GM23338 (cell line): ENCODE data around the gene CNTROB. TPM values are rescaled to one million over a fixed set of nuclear protein-coding genes. Genes with fewer than 3 reads are reported as not detected.

Source experiments
- ATAC-seq: fragments of 200-7000 bp; cut with Tn5 transposase; 3 replicates; pipeline ENCODE4 v1.9.1; 2020
- DNase-seq: peaks from one replicate; pipeline ENCODE4 v3.0.0-alpha.2; 2015; ENCODE audit warnings: low spot score
- H2AFZ ChIP-seq: fragments of 200-600 bp; sonication (generic); 2 replicates; pipeline ENCODE4 v1.8.0; 2016; ENCODE audit warnings: antibody characterized with exemption, mild to moderate bottlenecking, moderate library complexity
- H3F3A ChIP-seq: fragments of 200-600 bp; sonication (generic); replicated peaks from 2 replicates; pipeline ENCODE4 v1.8.0; 2017; ENCODE audit warnings: antibody characterized with exemption, mixed run types, low read depth
- H3K27ac ChIP-seq: fragments of 200-600 bp; sonication (generic); 2 replicates; pipeline ENCODE4 v1.6.1; 2016; ENCODE audit warnings: low read depth
- H3K27me3 ChIP-seq: fragments of 200-600 bp; sonication (generic); 2 replicates; pipeline ENCODE4 v1.8.0; 2016; ENCODE audit warnings: mild to moderate bottlenecking, mixed run types, moderate library complexity; ENCODE audit not compliant: insufficient read depth
- H3K36me3 ChIP-seq: fragments of 200-600 bp; sonication (generic); 2 replicates; pipeline ENCODE4 v1.8.0; 2016; ENCODE audit warnings: mild to moderate bottlenecking; ENCODE audit not compliant: insufficient read depth
- H3K4me1 ChIP-seq: fragments of 200-600 bp; sonication (generic); 2 replicates; pipeline ENCODE4 v1.8.0; 2016; ENCODE audit warnings: mild to moderate bottlenecking, moderate library complexity; ENCODE audit not compliant: insufficient read depth
- H3K4me2 ChIP-seq: fragments of 200-600 bp; sonication (generic); 2 replicates; pipeline ENCODE4 v1.7.1; 2017; ENCODE audit warnings: mixed run types
- H3K4me3 ChIP-seq: fragments of 200-600 bp; sonication (generic); 2 replicates; pipeline ENCODE4 v1.6.1; 2016; ENCODE audit warnings: mixed run types
- H3K79me2 ChIP-seq: fragments of 200-600 bp; sonication (generic); replicated peaks from 2 replicates; pipeline ENCODE4 v1.8.0; 2017; ENCODE audit warnings: mild to moderate bottlenecking; ENCODE audit not compliant: insufficient read depth
- H3K9me2 ChIP-seq: fragments of 200-600 bp; sonication (generic); 2 replicates; pipeline ENCODE4 v1.8.0; 2017; ENCODE audit not compliant: insufficient read depth
- H4K20me1 ChIP-seq: fragments of 200-600 bp; sonication (generic); replicated peaks from 2 replicates; pipeline ENCODE4 v1.8.0; 2017; ENCODE audit warnings: mild to moderate bottlenecking; ENCODE audit not compliant: insufficient read depth
- H3K27ac Mint-ChIP-seq: 2 replicates; pipeline ENCODE4 v1.8.0; 2020; ENCODE audit warnings: inconsistent platforms, mild to moderate bottlenecking, moderate library complexity, mixed read lengths
- H3K27me3 Mint-ChIP-seq: 3 replicates; pipeline ENCODE4 v1.8.0; 2022; ENCODE audit warnings: low read depth, mild to moderate bottlenecking, moderate library complexity, mixed read lengths, inconsistent platforms; ENCODE audit not compliant: insufficient read depth, poor library complexity
- H3K36me3 Mint-ChIP-seq: 3 replicates; pipeline ENCODE4 v1.8.0; 2021; ENCODE audit warnings: low read depth, mild to moderate bottlenecking, inconsistent platforms, moderate library complexity, mixed read lengths
- H3K4me1 Mint-ChIP-seq: 3 replicates; pipeline ENCODE4 v1.8.0; 2020; ENCODE audit warnings: mild to moderate bottlenecking, inconsistent platforms, mixed read lengths
- H3K4me3 Mint-ChIP-seq: 3 replicates; pipeline ENCODE4 v1.8.0; 2021; ENCODE audit warnings: moderate library complexity, mild to moderate bottlenecking, inconsistent platforms, mixed read lengths
- H3K9me3 Mint-ChIP-seq: 3 replicates; pipeline ENCODE4 v1.8.0; 2020; ENCODE audit warnings: moderate library complexity, mild to moderate bottlenecking, inconsistent platforms, mixed read lengths
- CREB1 ChIP-seq: fragments of 250-450 bp; sonication (Bioruptor Pico); IDR thresholded peaks from 2 replicates; pipeline ENCODE4 v1.5.0; 2020; ENCODE audit warnings: low read depth, mild to moderate bottlenecking, moderate library complexity
- EZH2phosphoT487 ChIP-seq: fragments of 200-600 bp; sonication (generic); IDR thresholded peaks from one replicate; pipeline ENCODE4 v1.8.1; 2018; ENCODE audit warnings: antibody characterized with exemption; ENCODE audit not compliant: unreplicated experiment
- JUNB ChIP-seq: IDR thresholded peaks from one replicate; pipeline ENCODE4 v1.6.1; 2016; ENCODE audit warnings: antibody characterized with exemption; ENCODE audit not compliant: unreplicated experiment
- STAT1 ChIP-seq: IDR thresholded peaks from one replicate; pipeline ENCODE4 v1.6.1; 2016; ENCODE audit warnings: antibody characterized with exemption; ENCODE audit not compliant: unreplicated experiment
- ZNF114 ChIP-seq: fragments of 250-450 bp; sonication (Bioruptor Pico); IDR thresholded peaks from 2 replicates; pipeline ENCODE4 v1.5.0; 2020; ENCODE audit warnings: mild to moderate bottlenecking, moderate library complexity
- ZNF331 ChIP-seq: fragments of 250-450 bp; sonication (Bioruptor Pico); IDR thresholded peaks from 2 replicates; pipeline ENCODE4 v1.5.0; 2020; ENCODE audit warnings: low read depth, mild to moderate bottlenecking, moderate library complexity
- polyA plus RNA-seq: library from polyadenylated mRNA; unstranded; fragments of >200 nt; fragmentation: Nextera tagmentation; extraction: Ambion mirVana; gene quantifications from 2 replicates; pipeline ENCODE4 v1.2.1, GENCODE V29; 2016
- total RNA-seq: library from RNA; depleted of rRNA; stranded (reverse); fragments of >200 nt; shearing (Covaris generic); gene quantifications from 2 replicates; pipeline ENCODE4 v1.2.3, GENCODE V29; 2014
- TF ChIP-seq, protein P1 (sequence below), 2 experiments: fragments of 200-600 bp in 1 of 2; sonication (generic) in 1 of 2; conservative IDR thresholded peaks; 2 replicates each; pipeline versions ENCODE4 v1.5.1 to v1.6.1; 2016 to 2017; ENCODE audit warnings: antibody characterized with exemption in 2 of 2, low read depth in 2 of 2, mild to moderate bottlenecking in 2 of 2, moderate library complexity in 1 of 2

CNTROB gene
- total and polyA plus RNA-seq, 2 experiments from 2014 or later = 16.3 to 18.5 TPM

DNA sequence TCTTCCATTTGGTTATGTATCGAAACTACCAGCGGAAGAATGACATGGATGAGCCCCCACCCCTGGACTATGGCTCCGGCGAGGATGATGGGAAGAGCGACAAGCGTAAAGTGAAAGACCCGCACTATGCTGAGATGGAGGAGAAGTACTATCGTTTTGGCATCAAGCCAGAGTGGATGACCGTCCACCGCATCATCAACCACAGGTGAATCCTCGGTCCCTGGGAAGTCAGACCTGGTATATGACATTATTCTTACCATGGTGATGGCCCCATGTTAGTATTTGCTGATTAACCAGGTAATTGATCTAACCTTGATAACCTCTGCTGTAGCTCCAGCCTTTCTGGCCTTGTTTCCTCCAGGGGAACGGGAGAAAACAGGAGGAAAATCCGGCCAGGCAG is 34.9 kb upstream of the CNTROB start (continued):
- TF ChIP-seq STAT1 (no peak), ZNF114 (no peak), EZH2phosphoT487 (no peak), ZNF331 (CRISPR knock-in tag) (no peak)

DNA sequence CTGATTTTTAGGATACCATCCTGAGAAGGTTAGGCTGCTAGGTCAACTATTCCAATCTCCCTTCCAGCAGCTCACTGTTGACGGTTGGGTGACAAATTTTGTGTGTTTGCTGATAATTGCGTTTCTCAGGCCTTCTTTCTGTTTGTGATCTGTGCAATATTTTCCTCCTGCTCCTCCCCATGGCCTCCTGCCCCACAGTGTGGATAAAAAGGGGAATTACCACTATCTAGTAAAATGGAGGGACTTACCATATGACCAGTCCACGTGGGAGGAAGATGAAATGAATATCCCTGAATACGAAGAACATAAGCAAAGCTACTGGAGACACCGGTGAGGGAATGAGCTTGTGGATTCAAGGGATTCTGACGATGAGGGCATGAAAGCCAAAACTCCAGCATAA is 34.2 kb upstream of the CNTROB start:
- H3K4me3 Mint-ChIP-seq = no peak overlapping the region
- H3K4me1 ChIP-seq = no peaks in the 10 kb centered on the region
- no peaks in the 10 kb centered on the region for H3F3A ChIP-seq
- peaks cover 10% of the 10 kb centered on the region for H3K27me3 Mint-ChIP-seq
- H3K79me2 ChIP-seq = no peaks in the 10 kb centered on the region
- no peaks in the 10 kb centered on the region for H3K4me1 Mint-ChIP-seq
- DNase-seq (no peak), ATAC-seq (no peak)
- H2AFZ ChIP-seq = no peak overlapping the region
- no peaks in the 10 kb centered on the region for H3K36me3 ChIP-seq
- peaks cover 26% of the 10 kb centered on the region for H3K36me3 Mint-ChIP-seq
- no peak overlapping the region for H3K27ac Mint-ChIP-seq
- no peaks in the 10 kb centered on the region for H3K9me3 Mint-ChIP-seq
- no peak overlapping the region for H3K4me2 ChIP-seq
- H3K9me2 ChIP-seq = no peaks in the 10 kb centered on the region
- no peak for TF ChIP-seq ZNF331 (CRISPR knock-in tag)
- TF ChIP-seq, protein P1, sequence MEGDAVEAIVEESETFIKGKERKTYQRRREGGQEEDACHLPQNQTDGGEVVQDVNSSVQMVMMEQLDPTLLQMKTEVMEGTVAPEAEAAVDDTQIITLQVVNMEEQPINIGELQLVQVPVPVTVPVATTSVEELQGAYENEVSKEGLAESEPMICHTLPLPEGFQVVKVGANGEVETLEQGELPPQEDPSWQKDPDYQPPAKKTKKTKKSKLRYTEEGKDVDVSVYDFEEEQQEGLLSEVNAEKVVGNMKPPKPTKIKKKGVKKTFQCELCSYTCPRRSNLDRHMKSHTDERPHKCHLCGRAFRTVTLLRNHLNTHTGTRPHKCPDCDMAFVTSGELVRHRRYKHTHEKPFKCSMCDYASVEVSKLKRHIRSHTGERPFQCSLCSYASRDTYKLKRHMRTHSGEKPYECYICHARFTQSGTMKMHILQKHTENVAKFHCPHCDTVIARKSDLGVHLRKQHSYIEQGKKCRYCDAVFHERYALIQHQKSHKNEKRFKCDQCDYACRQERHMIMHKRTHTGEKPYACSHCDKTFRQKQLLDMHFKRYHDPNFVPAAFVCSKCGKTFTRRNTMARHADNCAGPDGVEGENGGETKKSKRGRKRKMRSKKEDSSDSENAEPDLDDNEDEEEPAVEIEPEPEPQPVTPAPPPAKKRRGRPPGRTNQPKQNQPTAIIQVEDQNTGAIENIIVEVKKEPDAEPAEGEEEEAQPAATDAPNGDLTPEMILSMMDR (conservative IDR thresholded peaks at IDR 0.05; ENCODE audit: low read depth in 2 of 2) = peak in 1 of 2 experiments; percentile 45; a peak in 2 of 4 replicates
- no peaks in the 10 kb centered on the region for H4K20me1 ChIP-seq
- no peak overlapping the region for H3K27ac ChIP-seq
- no peaks in the 10 kb centered on the region for H3K27me3 ChIP-seq
- H3K4me3 ChIP-seq = no peak overlapping the region

DNA sequence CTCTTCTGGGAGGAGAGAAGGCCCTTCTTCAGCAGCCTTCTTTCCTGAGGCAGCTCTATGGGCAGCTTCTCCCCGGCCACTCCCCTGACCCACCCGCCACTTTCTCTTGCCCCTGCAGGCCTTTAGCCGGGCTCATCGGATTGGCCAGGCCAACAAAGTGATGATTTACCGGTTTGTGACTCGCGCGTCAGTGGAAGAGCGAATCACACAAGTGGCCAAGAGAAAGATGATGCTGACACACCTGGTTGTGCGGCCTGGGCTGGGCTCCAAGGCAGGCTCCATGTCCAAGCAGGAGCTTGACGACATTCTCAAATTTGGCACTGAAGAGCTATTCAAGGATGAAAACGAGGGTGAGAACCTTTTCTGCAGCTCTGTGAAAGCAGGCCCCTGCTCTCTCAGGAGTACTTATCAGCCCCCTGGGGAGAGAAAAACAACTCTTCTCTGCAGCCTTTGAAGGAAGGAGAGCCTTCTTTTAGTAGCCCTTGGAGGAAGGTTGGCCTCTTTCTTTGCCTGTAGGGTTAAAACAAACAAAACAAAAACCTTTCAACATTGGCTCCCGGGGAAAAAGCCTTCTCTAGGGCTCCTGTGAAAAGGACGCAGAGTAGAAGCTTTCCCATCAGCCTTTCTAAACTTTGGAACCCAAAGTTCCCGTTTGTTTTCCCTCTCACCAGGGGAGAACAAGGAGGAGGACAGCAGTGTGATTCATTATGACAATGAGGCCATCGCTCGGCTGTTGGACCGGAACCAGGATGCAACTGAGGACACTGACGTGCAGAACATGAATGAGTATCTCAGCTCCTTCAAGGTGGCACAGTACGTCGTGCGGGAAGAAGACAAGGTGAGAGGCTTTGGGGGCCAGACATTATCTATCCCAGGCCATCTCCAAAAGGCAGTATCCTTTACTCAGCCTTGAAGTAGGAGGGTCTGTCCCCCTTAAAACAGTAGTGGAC is 28.6 kb upstream of the CNTROB start:
- no peak for TF ChIP-seq STAT1
- TF ChIP-seq JUNB = no peak
- TF ChIP-seq EZH2phosphoT487 = no peak
- no peak for TF ChIP-seq CREB1 (CRISPR knock-in tag)
- TF ChIP-seq ZNF114 = no peak
- Histone ChIP-seq H2AFZ (no peak overlapping the region), H3K4me2 (no peak overlapping the region), H3K27ac (no peak overlapping the region), H4K20me1 (no peaks in the 10 kb centered on the region), H3K4me1 (no peaks in the 10 kb centered on the region), H3K36me3 (no peaks in the 10 kb centered on the region), H3K79me2 (no peaks in the 10 kb centered on the region), H3K4me3 (no peak overlapping the region), H3F3A (no peaks in the 10 kb centered on the region), H3K9me2 (no peaks in the 10 kb centered on the region), H3K27me3 (no peaks in the 10 kb centered on the region)
- Mint-ChIP-seq H3K4me3 (no peak overlapping the region), H3K4me1 (0 out of 3 replicates have a peak, but pooled peaks cover 3% of the 10 kb centered on the region), H3K27ac (peak overlapping the region; percentile 57; the same call in 1 of the 2 replicates), H3K36me3 (peaks cover 21% of the 10 kb centered on the region; the same call in 2 of the 3 replicates), H3K9me3 (no peaks in the 10 kb centered on the region), H3K27me3 (peaks cover 10% of the 10 kb centered on the region)
- DNase-seq = no peak
- ATAC-seq = peak; percentile 65
